NCI-H2107 treated with DMSO at 0.1 percent for 48 hours (cell line): ENCODE results near the gene SNRPF.

ENCODE experiments used
- DNase-seq: peaks from one replicate; lab custom pipeline; 2025; ENCODE audit not compliant: unreplicated experiment; lab: John Stamatoyannopoulos, UW

Gene SNRPF

DNA sequence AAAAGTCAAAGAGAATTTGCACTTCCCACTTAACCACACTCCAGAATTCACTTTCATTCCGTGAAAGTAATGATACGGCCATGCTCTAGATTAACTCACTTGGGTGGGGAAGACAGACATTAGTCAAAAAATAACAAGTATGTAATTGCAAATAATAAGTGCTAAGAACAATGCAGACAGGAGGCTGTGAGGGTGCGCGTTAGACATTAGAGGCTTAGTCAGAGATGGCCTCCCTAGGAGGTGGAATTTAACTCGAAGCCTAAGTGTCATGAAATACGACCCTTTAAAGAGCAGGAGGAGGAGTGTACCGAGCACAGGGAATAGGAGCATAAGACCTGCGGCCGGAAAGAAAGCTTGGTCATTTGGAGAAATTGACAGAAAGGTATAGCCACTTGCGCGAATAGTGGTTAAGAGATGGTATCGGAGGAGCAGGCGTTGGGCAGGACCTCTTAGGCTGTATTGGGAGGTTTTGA is 628 bp downstream of the SNRPF start:
- peak; percentile 31 for DNase-seq

DNA sequence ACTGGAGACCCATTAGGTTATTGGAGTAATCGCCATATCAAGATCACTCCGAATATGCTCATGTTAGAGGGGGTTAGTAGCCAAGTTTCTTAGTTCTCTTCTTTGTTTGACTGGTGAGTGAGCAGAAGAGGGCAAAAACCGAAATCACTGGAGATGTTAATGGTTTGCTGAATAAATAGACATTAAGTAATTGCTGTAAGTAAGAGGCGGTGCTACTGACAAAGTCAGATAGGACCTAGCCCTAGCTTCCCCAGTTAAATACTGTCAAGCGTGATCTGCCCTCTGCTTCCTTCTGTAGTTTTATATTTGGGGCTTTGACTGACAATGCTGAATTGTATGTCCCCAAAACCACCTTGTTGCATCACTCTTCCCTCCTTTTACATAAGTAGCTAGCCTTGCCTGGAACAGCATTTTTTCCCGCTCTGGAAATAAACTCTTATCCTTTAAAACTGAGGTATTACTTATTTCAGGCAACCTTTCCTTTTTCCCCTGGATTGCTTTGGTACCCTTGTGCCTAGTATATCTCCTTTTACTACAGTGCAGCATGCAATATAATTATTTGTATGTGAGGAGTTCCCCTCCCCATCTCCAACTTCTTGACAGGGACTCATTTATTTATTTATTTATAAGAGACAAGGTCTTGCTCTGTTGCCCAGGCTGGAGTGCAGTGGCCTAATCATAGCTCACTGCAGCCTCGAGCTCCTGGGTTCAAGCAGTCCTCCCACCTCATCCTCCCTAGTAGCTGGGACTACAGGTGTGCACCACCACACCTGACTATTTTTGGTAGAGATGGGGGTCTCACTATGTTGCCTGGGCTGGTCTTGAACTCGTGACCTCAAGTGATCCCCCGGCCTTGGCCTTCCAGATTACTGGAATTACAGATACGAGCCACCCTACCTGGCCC is 1.4 kb downstream of the SNRPF start:
- no peak for DNase-seq

DNA sequence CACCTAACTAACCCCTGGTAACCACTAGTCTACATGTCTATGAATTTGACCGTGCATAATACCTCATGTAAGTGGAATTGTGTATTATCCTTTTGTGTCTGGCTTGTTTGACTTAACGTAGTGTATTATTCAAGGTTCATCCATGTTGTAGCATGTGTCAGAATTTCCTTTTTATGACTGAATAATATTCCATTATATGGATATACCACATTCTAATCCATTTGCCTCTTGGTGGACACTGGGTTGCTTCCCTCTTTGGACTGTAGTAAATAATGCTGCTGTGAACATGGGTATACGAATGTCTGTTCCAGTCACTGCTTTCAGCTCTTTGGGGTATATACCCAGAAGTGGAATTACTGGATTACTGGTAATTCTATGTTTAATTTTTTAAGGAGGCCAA is 3.3 kb downstream of the SNRPF start:
- DNase-seq: no peak

- no peak for DNase-seq
Measured at GRCh38 chr12:95863337-95863736, 4.6 kb downstream of the SNRPF start.

DNA sequence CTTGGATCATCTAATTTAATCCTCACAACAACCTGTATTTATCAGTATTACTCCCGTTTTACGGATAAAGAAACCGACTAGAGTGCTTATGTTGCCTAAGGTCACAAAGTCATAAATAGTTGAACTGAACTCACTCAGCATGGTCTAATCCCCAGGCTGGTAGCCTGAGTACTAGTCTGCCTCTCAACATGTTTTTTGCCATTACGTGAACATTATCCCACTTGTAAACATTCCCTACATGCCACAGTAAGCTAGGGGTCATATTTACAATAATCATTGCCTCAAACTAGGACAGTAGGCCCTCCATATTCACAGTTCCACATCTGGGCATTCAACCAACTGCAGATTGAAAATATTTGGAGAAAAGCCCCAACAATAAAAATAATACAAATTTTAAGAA is 12.1 kb downstream of the SNRPF start:
- no peak for DNase-seq

- DNase-seq: no peak
Measured at GRCh38 chr12:95874452-95874851, 15.7 kb downstream of the SNRPF start.

DNA sequence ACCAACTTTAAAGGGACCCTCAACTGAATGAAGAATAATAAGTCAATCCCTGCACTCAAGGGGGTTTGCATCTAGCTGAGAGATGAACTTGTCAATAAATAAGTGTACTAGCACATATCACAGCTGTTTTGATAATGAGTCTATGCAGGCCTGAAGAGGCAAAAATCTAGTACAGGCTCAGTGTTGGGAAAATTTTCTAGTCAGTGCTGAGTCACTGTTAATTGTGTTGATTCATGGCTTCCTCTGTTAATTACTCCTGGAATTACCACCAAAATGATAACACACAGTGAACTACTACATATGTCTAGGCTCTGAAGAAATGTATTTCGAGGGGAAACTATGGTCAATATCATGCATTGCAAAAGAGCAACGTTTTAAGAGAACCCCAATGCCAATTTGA is 18.9 kb downstream of the SNRPF start:
- no peak for DNase-seq

DNA sequence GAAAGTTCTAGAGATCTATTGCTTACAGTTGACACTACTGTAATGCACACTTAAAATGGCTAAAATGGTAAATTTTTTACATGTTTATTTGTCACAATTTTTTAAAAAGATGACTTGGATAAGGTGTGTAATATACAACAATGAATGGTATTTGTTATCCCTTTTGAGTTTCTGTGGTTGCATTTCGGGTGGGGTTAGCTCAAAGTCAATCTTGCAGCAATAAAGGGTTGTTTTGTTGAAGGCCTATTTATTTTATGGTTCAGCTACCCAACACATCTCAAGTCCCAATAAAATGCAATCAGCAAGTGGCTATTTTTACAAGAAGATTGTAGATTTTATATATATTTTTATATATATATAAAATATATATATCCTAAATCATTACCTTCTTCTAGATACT is 22.1 kb downstream of the SNRPF start:
- no peak for DNase-seq

DNA sequence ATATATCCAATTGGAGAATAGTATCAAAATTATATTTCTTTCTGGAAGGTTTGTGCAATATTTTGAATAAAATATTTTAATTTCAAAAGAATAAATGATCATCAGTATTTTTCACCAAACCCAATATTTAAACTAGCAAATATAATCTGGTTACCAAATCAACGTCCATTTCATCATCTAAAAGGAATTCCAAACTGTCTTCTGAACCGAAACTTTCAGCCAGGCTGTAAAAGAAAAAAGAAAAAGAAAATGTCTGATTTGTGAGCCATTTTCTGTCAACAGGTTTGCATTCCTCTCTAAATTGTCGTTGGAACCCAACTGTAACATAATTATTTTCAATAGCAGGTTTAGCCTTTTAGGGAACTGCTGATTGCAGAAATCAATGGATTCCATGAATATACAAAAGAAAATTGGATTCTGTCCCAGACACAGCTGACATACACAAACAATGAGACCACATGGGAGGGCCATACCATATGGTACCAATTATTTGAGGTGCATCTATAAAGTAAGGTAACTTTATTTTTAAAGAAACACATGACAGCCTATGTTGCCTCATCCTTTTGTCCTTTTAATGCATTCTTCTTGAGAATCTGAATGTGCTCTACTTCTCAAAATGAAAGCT is 22.7 kb downstream of the SNRPF start:
- peak; percentile 42 for DNase-seq

- no peak for DNase-seq
Measured at GRCh38 chr12:95882080-95882479, 23.3 kb downstream of the SNRPF start.

DNA sequence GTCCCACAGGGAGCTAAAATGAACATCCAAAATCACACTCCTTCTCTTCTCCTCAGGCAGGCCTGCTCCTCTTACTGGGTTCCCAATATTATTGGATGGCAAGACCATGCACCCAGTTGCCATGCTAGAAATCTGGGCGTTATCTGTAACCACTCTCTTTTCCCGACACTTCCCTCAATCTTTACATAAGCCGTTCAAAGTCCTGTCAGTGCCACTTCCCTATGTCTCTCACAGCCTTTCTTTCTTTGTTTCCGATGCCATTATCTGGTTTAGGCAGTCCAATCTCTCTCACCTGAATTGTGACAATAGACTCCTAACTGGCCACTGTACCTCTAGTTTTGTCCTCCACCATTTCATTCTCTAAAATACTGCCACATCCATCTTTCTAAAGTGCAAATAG is 24.1 kb downstream of the SNRPF start:
- no peak for DNase-seq

DNA sequence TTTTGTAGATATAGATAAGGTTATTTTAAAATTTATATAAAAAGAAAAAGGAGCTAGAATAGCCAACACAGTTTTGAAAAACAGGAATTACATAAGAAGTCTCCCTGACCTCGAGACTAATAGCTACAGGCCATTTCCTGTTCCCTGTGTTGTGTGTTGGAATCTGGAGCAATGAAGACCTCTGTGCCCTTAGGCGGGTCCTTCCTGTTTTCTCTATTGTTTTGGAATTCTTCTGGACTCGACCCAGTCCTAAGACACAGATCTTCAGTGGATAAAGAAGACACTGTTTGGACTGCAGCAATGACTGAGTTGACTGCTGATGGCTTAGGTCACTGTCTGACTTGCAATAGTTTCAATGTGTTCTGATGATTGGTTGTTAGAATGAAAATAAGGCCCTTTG is 26.2 kb downstream of the SNRPF start:
- DNase-seq: no peak

DNA sequence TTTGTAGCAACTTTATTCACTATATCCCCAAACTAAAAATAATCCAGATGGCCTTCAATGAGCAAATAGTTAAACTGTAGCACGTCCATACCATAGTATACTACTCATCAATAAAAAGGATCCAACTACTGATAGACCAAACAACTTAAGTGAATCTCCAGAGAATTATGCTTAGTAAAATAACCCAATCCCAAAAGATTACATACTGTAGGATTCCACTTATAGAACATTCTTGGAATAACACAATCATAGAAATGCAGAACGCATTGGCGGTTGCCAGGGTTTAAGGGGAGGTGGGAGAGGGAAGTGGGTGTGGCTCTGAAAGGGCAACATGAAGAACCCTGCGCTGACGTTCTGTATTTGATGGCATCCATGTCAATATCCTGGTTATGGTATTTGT is 28.6 kb downstream of the SNRPF start:
- DNase-seq: no peak

GRCh38 chr12:95890958-95891357 is 32.2 kb downstream of the SNRPF start:
- DNase-seq: no peak

DNA sequence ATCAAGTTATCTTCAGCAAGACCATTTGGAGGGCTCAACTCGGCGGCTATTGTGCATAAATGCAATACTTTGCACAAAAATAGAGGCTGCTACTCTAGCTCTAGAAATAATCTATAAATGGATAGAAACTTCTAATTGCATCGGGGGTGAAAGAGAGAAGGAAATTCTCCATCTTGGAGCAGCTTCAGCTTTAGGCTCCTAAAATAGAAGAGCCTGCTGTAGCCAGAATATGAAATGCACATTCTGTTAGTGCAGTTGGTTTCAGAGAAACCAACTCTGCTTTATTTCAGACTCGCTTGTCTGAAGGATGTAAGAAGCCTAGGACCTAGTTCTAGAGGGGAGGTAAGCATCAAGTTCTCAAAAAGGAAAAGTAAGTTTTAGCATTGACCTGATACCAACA is 38.1 kb downstream of the SNRPF start:
- no peak for DNase-seq

DNA sequence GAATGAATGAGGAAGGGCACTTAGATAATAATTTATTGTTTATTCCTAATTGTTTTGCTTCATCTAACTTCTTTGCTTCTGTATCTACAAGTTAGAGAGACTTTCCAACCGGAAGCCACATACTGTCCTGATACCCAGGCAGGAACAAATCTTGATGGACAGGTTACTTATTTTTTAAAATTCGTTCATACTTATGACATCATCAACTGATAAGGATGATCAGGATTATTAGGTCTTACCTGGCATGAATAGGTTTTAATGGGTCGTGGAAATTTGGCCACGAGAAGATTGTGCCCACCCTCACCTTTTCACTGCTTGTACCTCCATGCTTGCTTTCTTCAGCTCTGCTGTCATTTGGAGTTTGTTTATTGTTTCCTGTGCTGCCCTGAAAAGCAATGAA is 39.3 kb downstream of the SNRPF start:
- DNase-seq: no peak

DNA sequence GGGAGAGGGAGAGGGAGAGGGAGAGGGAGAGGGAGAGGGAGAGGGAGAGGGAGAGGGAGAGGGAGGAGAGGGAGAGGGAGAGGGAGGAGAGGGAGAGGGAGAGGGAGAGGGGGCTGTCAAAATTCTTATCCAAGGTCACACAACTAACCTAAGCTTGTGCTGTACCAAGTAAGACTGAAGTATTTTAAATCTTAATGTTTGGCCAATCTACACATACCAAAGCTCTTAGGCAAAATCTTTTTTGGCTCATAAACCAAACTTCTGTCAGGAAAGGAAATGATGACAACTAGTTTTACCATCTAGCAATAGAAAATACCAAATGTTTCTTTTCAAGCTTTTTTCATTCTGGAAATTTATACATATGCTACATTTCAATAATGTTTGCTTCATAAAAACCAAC is 49.8 kb downstream of the SNRPF start:
- no peak for DNase-seq

DNA sequence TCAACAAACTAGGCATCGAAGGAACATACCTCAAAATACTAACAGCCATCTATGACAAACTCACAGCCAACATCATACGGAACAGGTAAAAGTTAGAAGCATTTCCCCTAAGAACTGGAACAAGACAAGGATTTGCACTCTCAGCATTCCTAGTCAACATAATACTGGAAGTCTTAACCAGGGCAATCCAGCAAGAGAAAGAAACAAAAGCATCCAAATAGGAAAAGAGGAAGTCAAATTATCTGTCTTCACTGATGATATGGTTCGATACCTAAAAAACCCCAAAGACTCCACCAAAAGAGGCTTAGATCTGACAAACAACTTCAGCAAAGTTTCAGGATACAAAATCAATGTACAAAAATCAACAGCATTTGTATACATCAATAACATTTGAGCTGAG is 51.1 kb downstream of the SNRPF start:
- no peak for DNase-seq
